WTC11 (cell line): Measurements from ENCODE around the gene ZNHIT2. TPM values are rescaled to one million over a fixed set of nuclear protein-coding genes. Genes with fewer than 3 reads are reported as not detected.

Source experiments
- AR ChIP-seq: fragments of 250-450 bp; sonication (Bioruptor Pico); IDR thresholded peaks from 2 replicates; pipeline ENCODE4 v1.9.0; 2021; ENCODE audit warnings: mild to moderate bottlenecking
- ATF6 ChIP-seq: sonication (generic); formaldehyde crosslinking; IDR thresholded peaks from 2 replicates; pipeline ENCODE4 v1.8.1; 2023; ENCODE audit warnings: mild to moderate bottlenecking, missing genetic modification reagents
- CBFB ChIP-seq: sonication (generic); formaldehyde crosslinking; IDR thresholded peaks from 2 replicates; pipeline ENCODE4 v1.8.1; 2022; ENCODE audit warnings: mild to moderate bottlenecking, low read depth, missing genetic modification reagents
- ETV6 ChIP-seq: sonication (generic); formaldehyde crosslinking; IDR thresholded peaks from 2 replicates; pipeline ENCODE4 v1.8.1; 2022; ENCODE audit warnings: mild to moderate bottlenecking, missing genetic modification reagents
- FOXJ3 ChIP-seq: sonication (generic); formaldehyde crosslinking; IDR thresholded peaks from 2 replicates; pipeline ENCODE4 v1.9.0; 2021; ENCODE audit warnings: missing genetic modification reagents, mild to moderate bottlenecking, borderline replicate concordance
- HMGA2 ChIP-seq: fragments of 250-450 bp; sonication (Bioruptor Pico); IDR thresholded peaks from 2 replicates; pipeline ENCODE4 v1.4.0; 2021; ENCODE audit warnings: mild to moderate bottlenecking, moderate library complexity
- PRDM15 ChIP-seq: sonication (generic); formaldehyde crosslinking; IDR thresholded peaks from 2 replicates; pipeline ENCODE4 v1.8.0; 2022; ENCODE audit warnings: missing genetic modification reagents
- RELA ChIP-seq: sonication (generic); formaldehyde crosslinking; IDR thresholded peaks from 2 replicates; pipeline ENCODE4 v1.8.1; 2022; ENCODE audit warnings: missing genetic modification reagents, mild to moderate bottlenecking, borderline replicate concordance
- SP1 ChIP-seq: sonication (generic); formaldehyde crosslinking; conservative IDR thresholded peaks from 2 replicates; pipeline ENCODE4 v1.8.1; 2022; ENCODE audit warnings: missing genetic modification reagents
- TCF7 ChIP-seq: sonication (generic); formaldehyde crosslinking; IDR thresholded peaks from 2 replicates; pipeline ENCODE4 v1.8.0; 2022; ENCODE audit warnings: mild to moderate bottlenecking, low read depth, missing genetic modification reagents, moderate library complexity
- ZBTB21 ChIP-seq: sonication (generic); formaldehyde crosslinking; IDR thresholded peaks from 2 replicates; pipeline ENCODE4 v1.8.1; 2023; ENCODE audit warnings: mild to moderate bottlenecking, missing genetic modification reagents, borderline replicate concordance
- ZNF281 ChIP-seq: sonication (generic); formaldehyde crosslinking; IDR thresholded peaks from 2 replicates; pipeline ENCODE4 v1.8.0; 2023; ENCODE audit warnings: mild to moderate bottlenecking, missing genetic modification reagents
- ZNF423 ChIP-seq: fragments of 250-450 bp; sonication (Bioruptor Pico); IDR thresholded peaks from 2 replicates; pipeline ENCODE4 v2.1.2; 2022; ENCODE audit warnings: mild to moderate bottlenecking, moderate library complexity
- ZNF425 ChIP-seq: fragments of 250-450 bp; sonication (Bioruptor Pico); conservative IDR thresholded peaks from 2 replicates; pipeline ENCODE4 v1.9.0; 2021; ENCODE audit warnings: mild to moderate bottlenecking
- total RNA-seq: library from RNA; stranded (reverse); gene quantifications from 3 replicates; pipeline ENCODE4 v1.2.3, GENCODE V29; 2021
- TF ChIP-seq, protein P1 (sequence below): sonication (generic); formaldehyde crosslinking; IDR thresholded peaks from 2 replicates; pipeline ENCODE4 v1.8.1; 2022; ENCODE audit warnings: mild to moderate bottlenecking, moderate library complexity, missing genetic modification reagents
- TF ChIP-seq, protein P2 (sequence below): sonication (generic); formaldehyde crosslinking; IDR thresholded peaks from 2 replicates; pipeline ENCODE4 v1.8.0; 2023; ENCODE audit warnings: missing genetic modification reagents, mild to moderate bottlenecking, borderline replicate concordance

The ZNHIT2 gene
- total RNA-seq, 1 experiment from 2014 or later: 16.7 TPM

GRCh38 chr11:65111744-65112545 is 5.6 kb downstream of the ZNHIT2 start, which contains the start of gene TM7SF2 (continued):
- TF ChIP-seq ZNF281 (CRISPR knock-in tag) (peak; percentile 32; the same call in 1 of the 2 replicates), ZNF425 (0 out of 2 replicates have a peak, but pooled peaks have one; percentile 41), AR (CRISPR knock-in tag) (peak; percentile 73), SP1 (CRISPR knock-in tag) (peak; percentile 91), ZNF423 (CRISPR knock-in tag) (no peak), TCF7 (CRISPR knock-in tag) (peak; percentile 34; the same call in 1 of the 2 replicates), RELA (CRISPR knock-in tag) (no peak), ZBTB21 (no peak), CBFB (CRISPR knock-in tag) (no peak), HMGA2 (CRISPR knock-in tag) (0 out of 2 replicates have a peak, but pooled peaks have one; percentile 5), PRDM15 (peak; percentile 52; the same call in 1 of the 2 replicates), ATF6 (CRISPR knock-in tag) (no peak), FOXJ3 (CRISPR knock-in tag) (no peak), ETV6 (CRISPR knock-in tag) (no peak)
- TF ChIP-seq, protein P1, sequence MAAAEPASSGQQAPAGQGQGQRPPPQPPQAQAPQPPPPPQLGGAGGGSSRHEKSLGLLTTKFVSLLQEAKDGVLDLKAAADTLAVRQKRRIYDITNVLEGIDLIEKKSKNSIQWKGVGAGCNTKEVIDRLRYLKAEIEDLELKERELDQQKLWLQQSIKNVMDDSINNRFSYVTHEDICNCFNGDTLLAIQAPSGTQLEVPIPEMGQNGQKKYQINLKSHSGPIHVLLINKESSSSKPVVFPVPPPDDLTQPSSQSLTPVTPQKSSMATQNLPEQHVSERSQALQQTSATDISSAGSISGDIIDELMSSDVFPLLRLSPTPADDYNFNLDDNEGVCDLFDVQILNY: peak; percentile 68
- TF ChIP-seq, protein P2, sequence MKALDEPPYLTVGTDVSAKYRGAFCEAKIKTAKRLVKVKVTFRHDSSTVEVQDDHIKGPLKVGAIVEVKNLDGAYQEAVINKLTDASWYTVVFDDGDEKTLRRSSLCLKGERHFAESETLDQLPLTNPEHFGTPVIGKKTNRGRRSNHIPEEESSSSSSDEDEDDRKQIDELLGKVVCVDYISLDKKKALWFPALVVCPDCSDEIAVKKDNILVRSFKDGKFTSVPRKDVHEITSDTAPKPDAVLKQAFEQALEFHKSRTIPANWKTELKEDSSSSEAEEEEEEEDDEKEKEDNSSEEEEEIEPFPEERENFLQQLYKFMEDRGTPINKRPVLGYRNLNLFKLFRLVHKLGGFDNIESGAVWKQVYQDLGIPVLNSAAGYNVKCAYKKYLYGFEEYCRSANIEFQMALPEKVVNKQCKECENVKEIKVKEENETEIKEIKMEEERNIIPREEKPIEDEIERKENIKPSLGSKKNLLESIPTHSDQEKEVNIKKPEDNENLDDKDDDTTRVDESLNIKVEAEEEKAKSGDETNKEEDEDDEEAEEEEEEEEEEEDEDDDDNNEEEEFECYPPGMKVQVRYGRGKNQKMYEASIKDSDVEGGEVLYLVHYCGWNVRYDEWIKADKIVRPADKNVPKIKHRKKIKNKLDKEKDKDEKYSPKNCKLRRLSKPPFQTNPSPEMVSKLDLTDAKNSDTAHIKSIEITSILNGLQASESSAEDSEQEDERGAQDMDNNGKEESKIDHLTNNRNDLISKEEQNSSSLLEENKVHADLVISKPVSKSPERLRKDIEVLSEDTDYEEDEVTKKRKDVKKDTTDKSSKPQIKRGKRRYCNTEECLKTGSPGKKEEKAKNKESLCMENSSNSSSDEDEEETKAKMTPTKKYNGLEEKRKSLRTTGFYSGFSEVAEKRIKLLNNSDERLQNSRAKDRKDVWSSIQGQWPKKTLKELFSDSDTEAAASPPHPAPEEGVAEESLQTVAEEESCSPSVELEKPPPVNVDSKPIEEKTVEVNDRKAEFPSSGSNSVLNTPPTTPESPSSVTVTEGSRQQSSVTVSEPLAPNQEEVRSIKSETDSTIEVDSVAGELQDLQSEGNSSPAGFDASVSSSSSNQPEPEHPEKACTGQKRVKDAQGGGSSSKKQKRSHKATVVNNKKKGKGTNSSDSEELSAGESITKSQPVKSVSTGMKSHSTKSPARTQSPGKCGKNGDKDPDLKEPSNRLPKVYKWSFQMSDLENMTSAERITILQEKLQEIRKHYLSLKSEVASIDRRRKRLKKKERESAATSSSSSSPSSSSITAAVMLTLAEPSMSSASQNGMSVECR (CRISPR knock-in tag): no peak; the same call in 1 of the 2 replicates
